Activated T-helper 17 cell treated with anti-CD3 and anti-CD28 coated beads, Interleukin-2, amount 50 U/mL, for 72 hours (primary cell): ENCODE data around the gene CFAP53. TPM values are rescaled to one million over a fixed set of nuclear protein-coding genes. Genes with fewer than 3 reads are reported as not detected.
"Not testable (repeated sequence)": the region's sequence is repeated elsewhere in the genome, so short reads cannot be mapped to it uniquely, and the experiment has no call there.

Source experiments
- ATAC-seq: fragments of 150-1000 bp; cut with Tn5 transposase; replicated peaks from 2 replicates; pipeline ENCODE4 v1.10.0; 2021; ENCODE audit warnings: mild to moderate bottlenecking, moderate library complexity
- H3K27ac Mint-ChIP-seq: one replicate; pipeline ENCODE4 v1.8.0; 2022; ENCODE audit warnings: mixed read lengths
- H3K27me3 Mint-ChIP-seq: one replicate; pipeline ENCODE4 v1.8.0; 2022; ENCODE audit warnings: mixed read lengths
- H3K36me3 Mint-ChIP-seq: one replicate; pipeline ENCODE4 v1.8.0; 2022; ENCODE audit warnings: low read depth, mild to moderate bottlenecking, mixed read lengths
- H3K4me1 Mint-ChIP-seq: one replicate; pipeline ENCODE4 v1.8.0; 2022; ENCODE audit warnings: mixed read lengths
- H3K4me3 Mint-ChIP-seq: one replicate; pipeline ENCODE4 v1.8.0; 2022; ENCODE audit warnings: mild to moderate bottlenecking, mixed read lengths
- H3K9me3 Mint-ChIP-seq: one replicate; pipeline ENCODE4 v1.8.0; 2022; ENCODE audit warnings: mixed read lengths
- total RNA-seq, 2 donors: library from RNA; stranded (reverse); gene quantifications; one replicate each; pipeline ENCODE4 v1.2.3, GENCODE V29; 2022

The CFAP53 gene, protein sequence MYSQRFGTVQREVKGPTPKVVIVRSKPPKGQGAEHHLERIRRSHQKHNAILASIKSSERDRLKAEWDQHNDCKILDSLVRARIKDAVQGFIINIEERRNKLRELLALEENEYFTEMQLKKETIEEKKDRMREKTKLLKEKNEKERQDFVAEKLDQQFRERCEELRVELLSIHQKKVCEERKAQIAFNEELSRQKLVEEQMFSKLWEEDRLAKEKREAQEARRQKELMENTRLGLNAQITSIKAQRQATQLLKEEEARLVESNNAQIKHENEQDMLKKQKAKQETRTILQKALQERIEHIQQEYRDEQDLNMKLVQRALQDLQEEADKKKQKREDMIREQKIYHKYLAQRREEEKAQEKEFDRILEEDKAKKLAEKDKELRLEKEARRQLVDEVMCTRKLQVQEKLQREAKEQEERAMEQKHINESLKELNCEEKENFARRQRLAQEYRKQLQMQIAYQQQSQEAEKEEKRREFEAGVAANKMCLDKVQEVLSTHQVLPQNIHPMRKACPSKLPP
- 1 to 10 TPM in 1 of 2 donors, under 1 TPM in 1; 0.61 to 3.0 TPM for total RNA-seq

- Mint-ChIP-seq H3K27ac (peak within 1 kb of the TSS; percentile 72), H3K4me1 (peaks cover 10% of the 10 kb centered on the region), H3K9me3 (no peaks in the 10 kb centered on the region), H3K4me3 (peak within 1 kb of the TSS; percentile 82), H3K27me3 (no peaks in the 10 kb centered on the region), H3K36me3 (peaks cover 26% of the 10 kb centered on the region)
- peak; percentile 94 for ATAC-seq
These were observed at the start of gene CFAP53 for GRCh38 chr18:50266248-50266704. TSS of gene CFAP53 (minus strand) at chr18:50266495. CDS start at chr18:50266404, 91 bp downstream.

DNA sequence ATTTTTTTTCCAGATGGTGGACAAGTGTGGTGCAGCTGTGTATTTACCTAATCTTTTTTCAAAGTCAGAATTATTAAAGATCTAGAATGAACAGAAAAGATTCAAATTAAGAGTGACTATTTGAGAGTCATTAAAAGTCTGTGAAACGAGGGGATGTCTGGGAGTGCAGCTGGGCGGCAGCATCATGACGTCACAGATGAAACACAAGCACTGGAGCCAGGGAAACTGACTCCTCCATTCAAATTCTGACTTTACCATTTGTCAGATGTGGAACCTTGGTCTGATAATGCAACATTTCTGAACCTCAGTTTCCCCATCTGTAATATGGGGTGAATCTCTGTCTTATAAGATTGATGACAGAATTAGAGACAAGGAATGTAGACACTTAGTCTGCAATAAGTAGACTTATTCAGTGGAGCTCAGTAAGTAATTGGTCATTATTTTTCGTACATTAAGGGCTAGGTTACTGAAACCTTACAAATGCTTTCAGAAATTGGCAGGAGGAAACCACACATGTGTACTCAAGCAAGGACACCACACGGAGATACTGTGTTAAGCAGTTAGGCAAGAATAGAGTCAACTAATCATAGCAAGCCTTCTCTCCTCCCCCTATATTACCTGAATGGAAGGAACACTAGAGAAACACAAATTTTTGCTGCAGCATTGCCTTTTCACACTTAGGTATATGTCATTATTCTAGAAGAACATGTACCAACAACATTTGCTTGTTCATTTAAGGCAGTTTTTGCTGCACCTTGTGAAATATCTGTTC lies 49.0 kb upstream of the CFAP53 start:
- Mint-ChIP-seq H3K4me3 (no peak overlapping the region), H3K9me3 (no peaks in the 10 kb centered on the region), H3K27me3 (peaks cover 23% of the 10 kb centered on the region), H3K27ac (no peak overlapping the region), H3K36me3 (no peaks in the 10 kb centered on the region), H3K4me1 (no peaks in the 10 kb centered on the region)
- no peak for ATAC-seq

DNA sequence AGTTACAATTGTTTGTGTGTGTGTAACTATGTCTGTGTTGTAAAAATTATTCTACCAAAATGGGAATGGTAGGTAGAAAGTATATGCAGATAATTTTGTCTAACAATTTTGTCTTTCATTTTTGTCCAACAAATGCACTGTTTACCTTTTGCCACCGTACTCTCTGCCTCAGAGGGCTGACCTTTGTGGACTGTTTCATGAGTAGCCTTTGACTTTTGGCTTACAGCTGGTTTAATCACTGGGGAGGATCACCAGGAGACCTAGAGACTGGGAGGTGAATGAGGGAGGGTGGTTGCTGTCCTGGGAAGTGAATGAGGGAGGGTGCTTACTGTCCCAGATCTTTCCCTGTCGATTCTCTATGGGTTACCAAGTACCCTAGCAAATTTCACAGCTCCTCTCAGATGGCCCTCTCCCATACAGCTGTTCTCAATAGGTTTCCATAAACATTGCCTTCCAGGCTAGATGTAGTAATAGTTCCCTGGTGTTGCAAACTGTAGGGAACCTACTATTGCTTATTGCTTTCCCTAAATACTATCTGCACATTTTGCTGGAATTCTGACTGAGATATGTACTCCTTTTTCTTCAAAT lies 47.7 kb upstream of the CFAP53 start:
- Mint-ChIP-seq H3K27me3 (peaks cover 26% of the 10 kb centered on the region), H3K27ac (no peak overlapping the region), H3K4me1 (no peaks in the 10 kb centered on the region), H3K9me3 (no peaks in the 10 kb centered on the region), H3K4me3 (no peak overlapping the region), H3K36me3 (no peaks in the 10 kb centered on the region)
- no peak for ATAC-seq

- no peak overlapping the region for H3K4me3 Mint-ChIP-seq
- H3K9me3 Mint-ChIP-seq, result no peaks in the 10 kb centered on the region
- ATAC-seq, result no peak
- H3K27me3 Mint-ChIP-seq, result peaks cover 26% of the 10 kb centered on the region
- no peak overlapping the region for H3K27ac Mint-ChIP-seq
- no peaks in the 10 kb centered on the region for H3K36me3 Mint-ChIP-seq
- H3K4me1 Mint-ChIP-seq, result no peaks in the 10 kb centered on the region
These were observed 46.8 kb upstream of the CFAP53 start for GRCh38 chr18:50313031-50313607.

GRCh38 chr18:50312296-50313030 lies 46.2 kb upstream of the CFAP53 start:
- Mint-ChIP-seq H3K27ac (no peak overlapping the region), H3K9me3 (no peaks in the 10 kb centered on the region), H3K4me3 (no peak overlapping the region), H3K4me1 (no peaks in the 10 kb centered on the region), H3K36me3 (no peaks in the 10 kb centered on the region), H3K27me3 (peaks cover 26% of the 10 kb centered on the region)
- no peak for ATAC-seq

GRCh38 chr18:50311650-50312049 lies 45.4 kb upstream of the CFAP53 start:
- H3K27me3 Mint-ChIP-seq, result peaks cover 21% of the 10 kb centered on the region
- no peak overlapping the region for H3K27ac Mint-ChIP-seq
- no peak for ATAC-seq
- no peaks in the 10 kb centered on the region for H3K36me3 Mint-ChIP-seq
- no peak overlapping the region for H3K4me3 Mint-ChIP-seq
- H3K9me3 Mint-ChIP-seq, result no peaks in the 10 kb centered on the region
- H3K4me1 Mint-ChIP-seq, result no peaks in the 10 kb centered on the region

DNA sequence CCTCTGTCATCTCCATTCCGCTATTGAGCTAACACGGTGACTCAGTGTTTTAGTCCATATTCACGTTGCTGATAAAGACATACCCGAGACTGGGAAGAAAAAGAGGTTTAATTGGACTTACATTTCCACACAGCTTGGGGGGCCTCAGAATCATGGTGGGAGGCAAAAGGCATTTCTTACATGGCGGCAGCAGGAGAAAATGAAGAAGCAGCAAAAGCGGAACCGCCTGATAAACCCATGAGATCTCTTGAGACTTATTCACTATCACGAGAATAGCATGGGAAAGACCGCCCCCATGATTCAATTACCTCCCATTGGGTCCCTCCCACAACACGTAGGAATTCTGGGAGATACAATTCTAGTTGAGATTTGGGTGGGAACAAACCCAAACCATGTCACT lies 43.8 kb upstream of the CFAP53 start:
- H3K4me1 Mint-ChIP-seq, result no peaks in the 10 kb centered on the region
- no peak for ATAC-seq
- no peak overlapping the region for H3K27ac Mint-ChIP-seq
- no peaks in the 10 kb centered on the region for H3K36me3 Mint-ChIP-seq
- no peak overlapping the region for H3K4me3 Mint-ChIP-seq
- H3K27me3 Mint-ChIP-seq, result peaks cover 24% of the 10 kb centered on the region
- no peaks in the 10 kb centered on the region for H3K9me3 Mint-ChIP-seq

GRCh38 chr18:50308851-50309250 lies 42.6 kb upstream of the CFAP53 start:
- Mint-ChIP-seq H3K27me3 (peaks cover 16% of the 10 kb centered on the region), H3K4me3 (peak overlapping the region; percentile 91)
- H3K36me3 Mint-ChIP-seq, H3K4me1 Mint-ChIP-seq, H3K27ac Mint-ChIP-seq, ATAC-seq, H3K9me3 Mint-ChIP-seq: not testable (repeated sequence)

- ATAC-seq, result peak; percentile 100
- Mint-ChIP-seq H3K4me3 (peak overlapping the region; percentile 91), H3K9me3 (no peaks in the 10 kb centered on the region), H3K27me3 (peaks cover 15% of the 10 kb centered on the region), H3K4me1 (no peaks in the 10 kb centered on the region), H3K36me3 (no peaks in the 10 kb centered on the region), H3K27ac (peak overlapping the region; percentile 71)
These were observed 41.6 kb upstream of the CFAP53 start for GRCh38 chr18:50307738-50308470.

GRCh38 chr18:50307400-50307737 lies 41.1 kb upstream of the CFAP53 start:
- Mint-ChIP-seq H3K4me3 (peak overlapping the region; percentile 91), H3K27me3 (peaks cover 20% of the 10 kb centered on the region), H3K9me3 (no peaks in the 10 kb centered on the region), H3K27ac (peak overlapping the region; percentile 71), H3K36me3 (no peaks in the 10 kb centered on the region), H3K4me1 (no peaks in the 10 kb centered on the region)
- peak; percentile 3 for ATAC-seq

DNA sequence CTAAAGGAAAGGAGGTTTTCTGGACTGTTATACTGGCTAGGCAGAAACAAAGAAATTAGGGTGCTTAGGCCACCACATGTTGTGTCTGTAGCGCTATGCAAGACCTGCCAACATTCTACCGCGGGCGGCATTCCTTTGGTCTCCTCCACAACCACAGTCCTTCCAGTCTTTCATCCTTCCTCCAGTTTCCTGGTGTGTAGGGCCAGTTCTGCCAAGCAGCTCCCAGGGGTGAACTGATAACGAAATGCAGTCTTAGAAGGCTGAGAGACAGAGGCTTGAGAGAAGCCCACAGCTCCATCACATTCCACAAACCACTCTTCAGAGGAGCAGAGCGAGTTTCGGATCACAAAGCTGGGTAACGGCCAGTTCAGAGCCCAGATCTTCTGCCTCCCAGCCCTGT lies 40.6 kb upstream of the CFAP53 start:
- ATAC-seq, result no peak
- Mint-ChIP-seq H3K27ac (peak overlapping the region; percentile 71), H3K4me3 (peak overlapping the region; percentile 91), H3K9me3 (no peaks in the 10 kb centered on the region), H3K36me3 (no peaks in the 10 kb centered on the region), H3K27me3 (peaks cover 20% of the 10 kb centered on the region), H3K4me1 (no peaks in the 10 kb centered on the region)

GRCh38 chr18:50301074-50301473 lies 34.8 kb upstream of the CFAP53 start:
- H3K36me3 Mint-ChIP-seq, result no peaks in the 10 kb centered on the region
- no peaks in the 10 kb centered on the region for H3K9me3 Mint-ChIP-seq
- peaks cover 28% of the 10 kb centered on the region for H3K27me3 Mint-ChIP-seq
- H3K4me3 Mint-ChIP-seq, result no peak overlapping the region
- no peaks in the 10 kb centered on the region for H3K4me1 Mint-ChIP-seq
- no peak overlapping the region for H3K27ac Mint-ChIP-seq
- ATAC-seq, result no peak

DNA sequence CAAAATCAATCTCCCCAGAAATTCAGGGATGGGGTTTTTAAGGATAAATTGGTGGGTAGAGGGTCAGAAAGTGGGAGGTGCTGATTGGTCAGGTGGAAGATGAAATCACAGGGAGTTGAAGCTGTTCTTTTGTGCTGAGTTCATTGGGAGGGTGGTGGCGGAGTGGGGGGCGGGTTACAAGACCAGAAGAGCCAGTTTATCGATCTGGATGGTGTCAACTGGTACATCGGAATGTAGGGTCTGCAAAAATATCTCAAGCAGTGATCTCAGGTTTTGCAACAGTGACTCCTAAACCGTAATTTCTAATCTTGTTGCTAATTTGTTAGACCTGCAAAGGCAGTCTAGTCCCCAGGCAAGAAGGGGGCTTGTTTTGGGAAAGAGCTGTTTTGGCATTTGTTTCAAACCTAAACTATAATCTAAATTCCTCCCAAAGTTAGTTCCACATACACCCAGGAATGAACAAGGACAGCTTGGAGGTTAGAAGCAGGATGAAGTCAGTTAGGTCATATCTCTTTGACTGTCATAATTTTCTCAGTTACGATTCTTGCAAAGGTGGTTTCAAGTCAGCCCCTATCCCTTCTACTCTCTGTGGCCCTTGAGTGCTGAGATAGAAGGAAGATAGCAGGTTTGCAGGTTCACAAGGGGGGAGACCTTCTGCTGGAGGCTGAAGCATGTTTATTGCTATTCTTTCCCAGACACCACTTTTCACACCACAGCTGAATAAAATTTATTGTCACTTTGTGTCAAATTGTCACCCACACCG lies 33.5 kb upstream of the CFAP53 start:
- H3K27me3 Mint-ChIP-seq, result peaks cover 22% of the 10 kb centered on the region
- no peaks in the 10 kb centered on the region for H3K9me3 Mint-ChIP-seq
- H3K4me1 Mint-ChIP-seq, result no peaks in the 10 kb centered on the region
- ATAC-seq, result no peak
- H3K4me3 Mint-ChIP-seq, result no peak overlapping the region
- H3K36me3 Mint-ChIP-seq, result no peaks in the 10 kb centered on the region
- no peak overlapping the region for H3K27ac Mint-ChIP-seq
